Right atrium auricular region (tissue), 2 donors: ENCODE measurements around the gene GEMIN4. TPM values are rescaled to one million over a fixed set of nuclear protein-coding genes. Genes with fewer than 3 reads are reported as not detected.

Experiments
- DNase-seq: peaks from one replicate; pipeline ENCODE4 v3.0.0-alpha.2; 2019; ENCODE audit warnings: low spot score
- H3K27ac ChIP-seq, 2 donors: fragments of 200-600 bp; sonication (generic); 1 replicate in 1 of 2; 2 replicates in 1 of 2; pipeline ENCODE4 v1.5.1; 2016 to 2019
- H3K27me3 ChIP-seq, 2 donors: fragments of 200-600 bp; sonication (generic); one replicate each; pipeline versions ENCODE4 v1.5.1 to v1.6.0; 2017 to 2019
- H3K36me3 ChIP-seq: fragments of 200-600 bp; sonication (generic); one replicate; pipeline ENCODE4 v1.5.1; 2016
- H3K4me1 ChIP-seq, 2 donors: fragments of 200-600 bp; sonication (generic); one replicate each; pipeline versions ENCODE4 v1.5.1 to v1.6.0; 2017 to 2019
- H3K4me3 ChIP-seq, 2 donors: fragments of 200-600 bp; sonication (generic); 1 replicate in 1 of 2; 2 replicates in 1 of 2; pipeline ENCODE4 v1.5.1; 2017 to 2019; ENCODE audit warnings: mild to moderate bottlenecking in 1 of 2, moderate library complexity in 1 of 2
- H3K9me3 ChIP-seq, 2 donors: fragments of 200-600 bp; sonication (generic); one replicate each; pipeline ENCODE4 v1.5.1; 2019
- CTCF ChIP-seq, 2 donors: fragments of 200-600 bp; sonication (generic); IDR thresholded peaks; one replicate each; pipeline ENCODE4 v1.5.1; 2019; ENCODE audit warnings: antibody characterized with exemption in 2 of 2
- total RNA-seq, 2 donors: library from RNA; depleted of rRNA; stranded (reverse); fragments of >200 nt; gene quantifications; one replicate each; pipeline ENCODE4 v1.1.0, GENCODE V29; 2016

The GEMIN4 gene
- total RNA-seq = 10 to 100 TPM in 1 of 2 donors, 1 to 10 TPM in 1; 8.2 to 19.7 TPM

DNA sequence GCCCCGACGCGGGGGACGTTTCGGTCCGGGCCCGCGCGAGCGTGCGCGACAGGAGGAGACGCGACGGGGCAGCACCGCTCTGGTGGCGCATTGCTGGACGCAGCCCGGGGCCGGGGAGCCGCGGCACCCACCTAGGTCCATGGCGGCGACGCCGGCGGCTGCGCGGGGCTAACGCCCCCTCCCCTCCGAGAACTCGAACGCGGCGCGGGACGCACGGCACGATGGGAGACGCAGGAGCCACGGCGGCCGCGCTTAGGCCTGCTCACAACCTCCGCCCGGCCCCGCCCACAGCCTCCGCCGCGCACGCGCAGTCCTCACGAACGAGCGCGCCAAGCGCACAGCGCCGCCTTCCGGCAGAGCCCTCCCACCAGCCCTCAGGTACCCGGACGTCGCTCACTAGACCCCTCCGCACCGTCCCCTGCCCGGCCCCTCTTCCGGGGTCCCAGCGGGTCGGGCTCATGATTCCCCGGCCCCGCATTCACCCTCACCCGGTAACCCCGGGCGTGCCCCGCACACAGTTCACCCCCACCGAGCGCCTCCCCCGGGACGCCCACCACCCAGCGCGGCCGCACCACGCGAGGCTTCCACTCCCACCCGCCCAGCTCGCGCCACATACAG, at the start of gene GEMIN4:
GEMIN4 (minus strand) TSS at position 263 of the 618 bp plus-strand sequence; CDS start at position 141, 122 bp downstream.
- H3K27me3 ChIP-seq = no peaks in the 10 kb centered on the region
- H3K4me1 ChIP-seq = peaks cover 0 to 33% of the 10 kb centered on the region in 2 donors
- H3K27ac ChIP-seq = peak within 1 kb of the TSS; percentile 91 to 96
- no peaks in the 10 kb centered on the region for H3K9me3 ChIP-seq
- peak; percentile 89 to 96 for TF ChIP-seq CTCF (IDR thresholded peaks at IDR 0.05)
- H3K36me3 ChIP-seq = peaks cover 10% of the 10 kb centered on the region
- H3K4me3 ChIP-seq = peak within 1 kb of the TSS; percentile 86 to 95
- DNase-seq = peak; percentile 91

- H3K9me3 ChIP-seq = no peaks in the 10 kb centered on the region
- no peak for TF ChIP-seq CTCF (IDR thresholded peaks at IDR 0.05)
- DNase-seq = no peak
- no peak overlapping the region for H3K4me3 ChIP-seq
- peaks cover 0 to 4% of the 10 kb centered on the region in 2 donors for H3K4me1 ChIP-seq
- H3K27me3 ChIP-seq = no peaks in the 10 kb centered on the region
- H3K36me3 ChIP-seq = peaks cover 7% of the 10 kb centered on the region
- no peak overlapping the region for H3K27ac ChIP-seq
Measured at GRCh38 chr17:801660-802059, 49.6 kb upstream of the GEMIN4 start.

- no peak overlapping the region for H3K4me3 ChIP-seq
- H3K9me3 ChIP-seq = no peaks in the 10 kb centered on the region
- no peak for TF ChIP-seq CTCF (IDR thresholded peaks at IDR 0.05)
- no peak overlapping the region for H3K27ac ChIP-seq
- DNase-seq = no peak
- H3K27me3 ChIP-seq = no peaks in the 10 kb centered on the region
- peaks cover 7% of the 10 kb centered on the region for H3K36me3 ChIP-seq
- peaks cover 0 to 4% of the 10 kb centered on the region in 2 donors for H3K4me1 ChIP-seq
Measured at GRCh38 chr17:800446-801242, 48.6 kb upstream of the GEMIN4 start.

- Histone ChIP-seq H3K27ac (no peak overlapping the region), H3K36me3 (peaks cover 7% of the 10 kb centered on the region), H3K4me3 (no peak overlapping the region), H3K27me3 (no peaks in the 10 kb centered on the region), H3K4me1 (peaks cover 0 to 17% of the 10 kb centered on the region in 2 donors), H3K9me3 (no peaks in the 10 kb centered on the region)
- TF ChIP-seq CTCF (IDR thresholded peaks at IDR 0.05) = no peak
- no peak for DNase-seq
Measured at GRCh38 chr17:799261-799660, 47.2 kb upstream of the GEMIN4 start.

DNA sequence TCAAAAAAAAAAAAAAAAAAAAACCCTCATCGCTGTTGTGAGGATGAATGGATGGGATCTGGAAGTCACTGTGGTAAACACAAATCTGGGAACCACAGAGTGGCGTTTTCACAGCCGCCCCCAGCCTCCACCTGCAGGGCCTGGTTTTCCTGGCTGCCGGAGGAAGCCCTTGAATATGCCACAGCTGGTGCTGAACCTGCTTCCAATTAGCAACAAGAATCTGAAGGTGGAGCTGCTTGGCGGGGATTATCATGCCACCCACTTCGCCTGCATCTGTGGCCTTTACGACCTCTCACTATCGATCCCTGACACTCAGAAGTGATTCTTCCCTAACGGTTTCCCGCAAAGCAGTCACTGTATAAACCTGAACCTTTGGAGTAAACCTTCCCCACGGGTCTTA, 46.2 kb upstream of the GEMIN4 start:
- Histone ChIP-seq H3K4me3 (no peak overlapping the region), H3K27me3 (no peaks in the 10 kb centered on the region), H3K36me3 (peaks cover 7% of the 10 kb centered on the region), H3K4me1 (peaks cover 0 to 17% of the 10 kb centered on the region in 2 donors), H3K27ac (no peak overlapping the region), H3K9me3 (no peaks in the 10 kb centered on the region)
- DNase-seq = no peak
- TF ChIP-seq CTCF (IDR thresholded peaks at IDR 0.05) = no peak
